ENCODE measurements around the gene NAA80. TPM values are rescaled to one million over a fixed set of nuclear protein-coding genes. Genes with fewer than 3 reads are reported as not detected.
"Not testable (repeated sequence)": the region's sequence is repeated elsewhere in the genome, so short reads cannot be mapped to it uniquely, and the experiment has no call there.

NAA80 gene
- total RNA-seq, 1 donor from 2014 or later: 8.5 TPM

DNA sequence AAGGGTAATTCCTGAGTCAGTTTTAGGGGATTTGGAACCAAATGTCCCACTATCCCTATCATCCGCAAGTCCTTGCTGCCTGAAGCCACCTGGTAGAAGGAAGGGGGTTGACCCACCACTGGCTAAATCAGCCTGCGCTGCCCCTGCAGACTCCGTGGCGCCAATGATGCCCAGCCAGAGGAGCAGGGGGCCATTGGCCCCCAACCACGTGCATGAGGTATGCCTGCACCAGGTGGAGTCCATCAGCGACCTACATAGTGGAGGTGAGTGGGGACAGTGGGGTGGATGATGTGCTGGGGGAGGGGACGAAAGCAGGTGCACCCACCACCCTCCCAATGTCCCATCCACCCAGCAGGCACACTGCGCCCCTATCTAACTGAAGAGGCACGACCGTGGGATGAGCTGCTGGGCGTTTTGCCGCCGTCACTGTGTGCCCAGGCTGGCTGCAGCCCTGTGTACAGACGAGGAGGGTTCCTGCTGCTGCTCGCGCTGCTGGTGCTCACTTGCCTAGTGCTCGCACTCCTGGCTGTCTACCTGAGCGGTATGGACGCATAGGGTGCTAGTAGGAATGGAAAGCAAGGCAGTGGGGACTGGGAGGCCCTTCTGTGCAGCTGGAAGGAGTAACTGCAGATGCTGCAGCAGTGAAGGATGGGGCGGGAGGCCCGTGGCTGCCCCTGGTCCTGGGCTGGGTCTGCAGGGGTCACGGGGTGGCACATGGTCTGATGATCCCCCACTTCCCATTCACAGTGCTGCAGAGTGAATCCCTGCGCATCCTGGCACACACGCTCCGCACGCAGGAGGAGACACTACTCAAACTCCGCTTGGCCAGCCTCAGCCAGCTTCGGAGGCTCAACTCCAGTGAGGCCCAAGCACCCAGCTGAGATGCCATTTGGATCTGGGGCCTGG is 12.6 kb downstream of the NAA80 start:
- no peaks in the 10 kb centered on the region for H3K27me3 ChIP-seq (ENCODE audit: control insufficient read depth, insufficient read depth, low read length)
- no peak overlapping the region for H3K4me3 ChIP-seq (ENCODE audit: low read depth, low read length)
- TF ChIP-seq, protein P1, sequence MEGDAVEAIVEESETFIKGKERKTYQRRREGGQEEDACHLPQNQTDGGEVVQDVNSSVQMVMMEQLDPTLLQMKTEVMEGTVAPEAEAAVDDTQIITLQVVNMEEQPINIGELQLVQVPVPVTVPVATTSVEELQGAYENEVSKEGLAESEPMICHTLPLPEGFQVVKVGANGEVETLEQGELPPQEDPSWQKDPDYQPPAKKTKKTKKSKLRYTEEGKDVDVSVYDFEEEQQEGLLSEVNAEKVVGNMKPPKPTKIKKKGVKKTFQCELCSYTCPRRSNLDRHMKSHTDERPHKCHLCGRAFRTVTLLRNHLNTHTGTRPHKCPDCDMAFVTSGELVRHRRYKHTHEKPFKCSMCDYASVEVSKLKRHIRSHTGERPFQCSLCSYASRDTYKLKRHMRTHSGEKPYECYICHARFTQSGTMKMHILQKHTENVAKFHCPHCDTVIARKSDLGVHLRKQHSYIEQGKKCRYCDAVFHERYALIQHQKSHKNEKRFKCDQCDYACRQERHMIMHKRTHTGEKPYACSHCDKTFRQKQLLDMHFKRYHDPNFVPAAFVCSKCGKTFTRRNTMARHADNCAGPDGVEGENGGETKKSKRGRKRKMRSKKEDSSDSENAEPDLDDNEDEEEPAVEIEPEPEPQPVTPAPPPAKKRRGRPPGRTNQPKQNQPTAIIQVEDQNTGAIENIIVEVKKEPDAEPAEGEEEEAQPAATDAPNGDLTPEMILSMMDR (IDR thresholded peaks at IDR 0.05; ENCODE audit: insufficient read depth, low read length, poor library complexity, severe bottlenecking): no peak
- H3K36me3 ChIP-seq (ENCODE audit: control insufficient read depth, insufficient read depth, low read length): peaks cover 3% of the 10 kb centered on the region
- DNase-seq (ENCODE audit: low read depth): no peak

DNA sequence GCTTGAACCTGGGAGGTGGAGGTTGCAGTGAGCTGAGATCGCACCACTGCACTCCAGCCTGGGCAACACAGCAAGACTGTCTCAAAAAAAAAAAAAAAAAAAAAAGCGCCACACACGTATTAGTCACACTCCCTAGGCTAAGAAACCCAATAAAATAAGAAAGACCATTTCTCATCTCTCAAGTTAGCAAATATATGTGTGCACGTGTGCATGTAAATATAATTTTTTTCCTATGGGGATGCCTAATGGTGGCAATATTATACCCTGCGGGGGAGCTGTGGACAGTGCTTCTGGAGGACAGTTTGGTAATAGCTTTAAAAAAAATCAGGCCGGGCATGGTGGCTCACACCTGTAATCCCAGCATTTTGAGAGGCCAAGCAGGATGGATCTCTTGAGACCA is 15.1 kb downstream of the NAA80 start:
- not testable (repeated sequence) for DNase-seq (ENCODE audit: low read depth); H3K27me3 ChIP-seq (ENCODE audit: control insufficient read depth, insufficient read depth, low read length); H3K4me3 ChIP-seq (ENCODE audit: low read depth, low read length); H3K36me3 ChIP-seq (ENCODE audit: control insufficient read depth, insufficient read depth, low read length)

DNA sequence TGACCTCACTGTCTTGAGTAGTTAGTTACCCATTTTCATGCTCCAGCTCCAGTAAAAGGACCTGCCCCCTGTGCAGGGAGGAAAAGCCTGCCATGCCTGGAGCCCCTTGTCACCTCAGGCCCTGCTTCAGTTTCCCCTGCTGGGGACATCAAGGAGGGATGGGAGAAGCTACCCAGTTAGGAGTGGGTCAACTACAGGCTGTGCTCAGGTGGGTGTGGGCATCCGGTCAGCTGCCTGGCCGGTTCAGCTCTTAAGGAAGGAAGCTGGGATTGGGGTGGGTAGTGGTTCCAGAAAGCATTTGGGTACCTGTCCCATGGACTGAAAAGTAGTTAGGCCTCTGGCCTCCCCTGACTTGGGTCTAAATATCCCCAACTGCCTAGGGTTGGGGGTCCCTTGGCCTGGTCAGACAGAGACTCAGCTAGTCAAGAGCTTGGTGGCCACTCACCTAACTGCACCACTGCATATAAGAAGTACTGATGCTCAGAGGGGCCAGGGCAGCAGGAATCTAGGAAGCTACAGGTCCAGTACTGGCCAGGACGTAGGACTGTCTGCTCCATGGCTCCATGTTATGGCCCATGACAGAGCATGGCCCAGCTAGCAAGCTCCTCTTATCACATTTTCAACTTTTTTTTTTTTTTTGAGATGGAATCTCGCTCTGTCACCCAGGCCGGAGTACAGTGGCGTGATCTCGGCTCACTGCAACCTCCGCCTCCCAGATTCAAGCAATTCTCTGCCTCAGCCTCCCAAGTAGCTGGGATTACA is 19.8 kb downstream of the NAA80 start:
- TF ChIP-seq, protein P1 (IDR thresholded peaks at IDR 0.05; ENCODE audit: insufficient read depth, low read length, poor library complexity, severe bottlenecking): no peak
- H3K4me3 ChIP-seq (ENCODE audit: low read depth, low read length): no peak overlapping the region
- peaks cover 25% of the 10 kb centered on the region for H3K27me3 ChIP-seq (ENCODE audit: control insufficient read depth, insufficient read depth, low read length)
- H3K36me3 ChIP-seq (ENCODE audit: control insufficient read depth, insufficient read depth, low read length): no peaks in the 10 kb centered on the region
- DNase-seq (ENCODE audit: low read depth): no peak

GRCh38 chr3:50278880-50279224 is 20.4 kb downstream of the NAA80 start, which contains the start of gene LSMEM2:
Gene LSMEM2 (plus strand): TSS chr3:50279087. CDS start chr3:50279114, 27 bp downstream.
- no peaks in the 10 kb centered on the region for H3K36me3 ChIP-seq (ENCODE audit: control insufficient read depth, insufficient read depth, low read length)
- no peak for DNase-seq (ENCODE audit: low read depth)
- TF ChIP-seq, protein P1 (IDR thresholded peaks at IDR 0.05; ENCODE audit: insufficient read depth, low read length, poor library complexity, severe bottlenecking): no peak
- H3K4me3 ChIP-seq (ENCODE audit: low read depth, low read length): no peak within 1 kb of the TSS
- H3K27me3 ChIP-seq (ENCODE audit: control insufficient read depth, insufficient read depth, low read length): peaks cover 27% of the 10 kb centered on the region

DNA sequence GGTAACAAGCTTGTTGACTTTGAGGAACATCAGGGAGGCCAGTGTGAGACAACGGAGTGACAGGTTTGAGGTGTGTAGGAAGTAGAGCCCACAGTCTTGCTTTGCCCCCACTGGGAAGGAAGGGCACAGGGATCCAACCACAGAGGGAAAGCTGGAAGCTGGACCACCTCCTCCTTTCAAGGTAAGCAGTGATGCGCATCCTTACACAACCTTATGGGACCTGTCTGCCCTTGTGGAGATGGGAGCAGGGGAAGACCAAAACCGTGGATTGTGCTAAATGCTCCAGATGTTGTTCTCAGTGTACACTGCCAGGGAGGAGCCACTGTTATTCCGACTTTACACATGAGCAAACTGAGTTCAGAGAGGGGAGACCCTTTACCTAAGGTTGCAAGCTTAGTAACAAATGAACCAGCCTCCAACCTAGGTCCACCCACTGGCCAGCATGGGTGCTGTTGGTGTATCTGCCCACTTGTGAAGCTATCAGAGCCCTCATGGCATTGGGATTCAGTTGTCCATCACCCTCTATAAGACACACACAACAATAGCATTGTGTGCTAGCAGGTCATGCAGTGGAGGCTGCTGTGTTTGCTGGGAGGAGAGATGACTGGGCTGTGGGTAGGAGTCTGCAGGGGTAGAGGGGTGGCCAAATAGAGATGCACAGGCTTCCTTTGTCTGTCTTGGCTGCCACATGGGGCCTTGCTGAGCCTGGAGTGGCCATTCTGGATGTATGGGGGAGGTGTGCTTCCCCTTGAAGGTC is 20.9 kb downstream of the NAA80 start:
- TF ChIP-seq, protein P1 (IDR thresholded peaks at IDR 0.05; ENCODE audit: insufficient read depth, low read length, poor library complexity, severe bottlenecking): no peak
- no peak for DNase-seq (ENCODE audit: low read depth)

GRCh38 chr3:50276762-50277101 is 22.5 kb downstream of the NAA80 start:
- DNase-seq (ENCODE audit: low read depth): no peak
- Histone ChIP-seq H3K27me3 (ENCODE audit: control insufficient read depth, insufficient read depth, low read length) (peaks cover 35% of the 10 kb centered on the region), H3K4me3 (ENCODE audit: low read depth, low read length) (no peak overlapping the region), H3K36me3 (ENCODE audit: control insufficient read depth, insufficient read depth, low read length) (no peaks in the 10 kb centered on the region)
- TF ChIP-seq, protein P1 (IDR thresholded peaks at IDR 0.05; ENCODE audit: insufficient read depth, low read length, poor library complexity, severe bottlenecking): no peak

More for the DNA sequence above, 20.9 kb downstream of the NAA80 start:
- no peak overlapping the region for H3K4me3 ChIP-seq (ENCODE audit: low read depth, low read length)
- peaks cover 32% of the 10 kb centered on the region for H3K27me3 ChIP-seq (ENCODE audit: control insufficient read depth, insufficient read depth, low read length)
- H3K36me3 ChIP-seq (ENCODE audit: control insufficient read depth, insufficient read depth, low read length): no peaks in the 10 kb centered on the region
